Epidermal melanocyte (primary cell): ENCODE results near the gene BCAS2.

ENCODE experiments used
- DNase-seq: peaks from one replicate; pipeline ENCODE4 v3.0.0; 2011; ENCODE audit warnings: low spot score; ENCODE audit not compliant: insufficient read length

The BCAS2 gene

GRCh38 chr1:114559356-114559755 is 22.1 kb downstream of the BCAS2 start:
- DNase-seq = no peak

GRCh38 chr1:114558544-114558943 is 22.9 kb downstream of the BCAS2 start:
- DNase-seq = peak; percentile 26

GRCh38 chr1:114554577-114554976 is 26.8 kb downstream of the BCAS2 start:
- DNase-seq = no peak

- DNase-seq = no peak
These were observed 29.2 kb downstream of the BCAS2 start for GRCh38 chr1:114552106-114552639.

- no peak for DNase-seq
These were observed 30.0 kb downstream of the BCAS2 start for GRCh38 chr1:114551400-114551799.

- DNase-seq = no peak
These were observed 31.1 kb downstream of the BCAS2 start for GRCh38 chr1:114550336-114550735.

- no peak for DNase-seq
These were observed 32.3 kb downstream of the BCAS2 start for GRCh38 chr1:114549137-114549536.

GRCh38 chr1:114547076-114547475 is 34.3 kb downstream of the BCAS2 start:
- no peak for DNase-seq

GRCh38 chr1:114545796-114546195 is 35.6 kb downstream of the BCAS2 start:
- no peak for DNase-seq

GRCh38 chr1:114545315-114545714 is 36.1 kb downstream of the BCAS2 start:
- DNase-seq = no peak

GRCh38 chr1:114540821-114541220 is 40.6 kb downstream of the BCAS2 start:
- DNase-seq = no peak

- DNase-seq = no peak
These were observed 41.1 kb downstream of the BCAS2 start for GRCh38 chr1:114540272-114540671.

GRCh38 chr1:114536043-114536442 is 45.4 kb downstream of the BCAS2 start:
- DNase-seq = no peak

- no peak for DNase-seq
These were observed 46.0 kb downstream of the BCAS2 start for GRCh38 chr1:114535401-114535800.

GRCh38 chr1:114531094-114531493 is 50.3 kb downstream of the BCAS2 start:
- no peak for DNase-seq

- DNase-seq = no peak
These were observed 51.2 kb downstream of the BCAS2 start for GRCh38 chr1:114530224-114530623.

GRCh38 chr1:114524944-114525343 is 56.5 kb downstream of the BCAS2 start:
- no peak for DNase-seq

GRCh38 chr1:114522264-114522575 is 59.2 kb downstream of the BCAS2 start:
- no peak for DNase-seq

GRCh38 chr1:114521396-114522263 is 59.8 kb downstream of the BCAS2 start:
- no peak for DNase-seq
